Cardiac fibroblast (primary cell): ENCODE data around the gene CHST11.

Experiments
- DNase-seq, 2 donors: peaks; one replicate each; pipeline versions ENCODE4 v3.0.0 to v3.0.0-alpha.2; 2010; ENCODE audit warnings: low read depth in 2 of 2
- H3K4me3 ChIP-seq, 2 donors: replicated peaks in 1 of 2; 1 replicate in 1 of 2; 2 replicates in 1 of 2; pipeline ENCODE4 v1.5.1; 2011; ENCODE audit warnings: low read depth in 2 of 2, low read length in 2 of 2, mild to moderate bottlenecking in 2 of 2, moderate library complexity in 1 of 2
- TF ChIP-seq, protein P1 (sequence below): IDR thresholded peaks from one replicate; pipeline ENCODE4 v1.5.1; 2011; ENCODE audit warnings: low read depth, mild to moderate bottlenecking, low read length, inconsistent platforms

Gene CHST11

DNA sequence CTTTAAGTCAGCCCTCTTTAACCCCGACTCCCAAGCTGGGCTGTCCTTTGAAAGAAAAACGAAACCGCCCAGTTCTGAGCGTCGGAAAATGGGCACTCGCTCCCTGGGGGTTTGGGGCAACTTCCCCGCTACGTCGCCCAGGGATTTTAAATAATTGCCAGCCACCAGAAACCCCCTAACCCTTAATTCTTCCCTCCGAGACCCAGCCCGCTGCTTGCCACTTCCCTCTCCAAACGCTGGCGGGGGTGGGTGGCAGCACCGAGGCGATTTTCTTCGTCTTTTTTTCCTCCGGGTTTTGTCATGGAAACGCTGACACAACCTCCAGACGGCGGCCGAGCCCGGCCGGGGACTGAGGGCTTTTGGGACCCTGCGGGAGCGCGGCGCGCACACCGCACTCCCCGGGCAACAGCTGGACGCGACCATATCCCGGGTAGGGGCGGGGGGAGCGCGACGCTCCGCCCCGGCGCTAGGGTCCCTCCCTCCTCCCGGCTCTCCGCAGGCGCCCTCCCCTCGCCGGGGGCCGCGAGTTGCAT lies at the start of gene CHST11:
CHST11 (plus strand) TSS at position 532 of the 533 bp plus-strand sequence.
- TF ChIP-seq, protein P1, sequence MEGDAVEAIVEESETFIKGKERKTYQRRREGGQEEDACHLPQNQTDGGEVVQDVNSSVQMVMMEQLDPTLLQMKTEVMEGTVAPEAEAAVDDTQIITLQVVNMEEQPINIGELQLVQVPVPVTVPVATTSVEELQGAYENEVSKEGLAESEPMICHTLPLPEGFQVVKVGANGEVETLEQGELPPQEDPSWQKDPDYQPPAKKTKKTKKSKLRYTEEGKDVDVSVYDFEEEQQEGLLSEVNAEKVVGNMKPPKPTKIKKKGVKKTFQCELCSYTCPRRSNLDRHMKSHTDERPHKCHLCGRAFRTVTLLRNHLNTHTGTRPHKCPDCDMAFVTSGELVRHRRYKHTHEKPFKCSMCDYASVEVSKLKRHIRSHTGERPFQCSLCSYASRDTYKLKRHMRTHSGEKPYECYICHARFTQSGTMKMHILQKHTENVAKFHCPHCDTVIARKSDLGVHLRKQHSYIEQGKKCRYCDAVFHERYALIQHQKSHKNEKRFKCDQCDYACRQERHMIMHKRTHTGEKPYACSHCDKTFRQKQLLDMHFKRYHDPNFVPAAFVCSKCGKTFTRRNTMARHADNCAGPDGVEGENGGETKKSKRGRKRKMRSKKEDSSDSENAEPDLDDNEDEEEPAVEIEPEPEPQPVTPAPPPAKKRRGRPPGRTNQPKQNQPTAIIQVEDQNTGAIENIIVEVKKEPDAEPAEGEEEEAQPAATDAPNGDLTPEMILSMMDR: peak; percentile 51
- H3K4me3 ChIP-seq: peak within 1 kb of the TSS; percentile 82 to 93
- DNase-seq: peak; percentile 88 to 95

DNA sequence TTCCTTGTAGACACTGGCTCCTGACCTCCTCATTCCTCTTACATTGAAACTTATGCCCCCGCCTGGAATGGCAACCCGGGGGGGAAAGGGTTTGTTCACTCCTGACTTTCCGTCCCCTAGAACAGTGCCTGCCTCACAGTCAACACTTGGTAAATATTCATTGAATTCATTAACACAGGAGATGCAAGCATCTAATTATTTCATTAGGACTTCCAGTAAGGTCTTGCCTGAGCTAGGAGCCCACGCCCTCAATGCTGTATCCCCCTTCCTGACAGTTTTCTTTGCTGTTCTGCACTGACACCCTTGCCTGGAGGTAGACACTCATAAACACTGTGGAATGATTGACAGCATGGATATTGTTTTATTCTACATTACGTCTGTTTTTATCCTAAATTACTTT lies 49.3 kb upstream of the CHST11 start:
- no peak overlapping the region for H3K4me3 ChIP-seq
- TF ChIP-seq, protein P1: no peak
- DNase-seq: no peak

DNA sequence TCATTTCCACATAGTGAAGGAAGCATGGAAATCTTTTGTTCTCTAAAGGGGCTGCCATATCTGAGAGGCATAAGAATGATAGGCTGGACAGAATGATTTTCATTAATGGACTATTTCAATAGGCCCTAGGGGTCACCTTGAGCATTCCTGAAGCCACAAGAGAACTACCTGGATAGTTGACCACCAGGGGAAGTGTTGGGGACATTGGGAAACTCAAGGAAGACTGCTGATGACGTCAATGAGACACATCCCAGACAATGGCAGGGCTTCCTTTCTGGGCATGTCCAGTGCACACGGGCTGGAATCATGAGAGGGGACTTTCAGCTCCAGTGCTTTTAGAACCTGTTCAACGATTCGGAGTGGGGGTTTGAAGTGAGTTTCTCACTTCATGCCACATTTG lies 48.8 kb upstream of the CHST11 start:
- no peak overlapping the region for H3K4me3 ChIP-seq
- peak in 1 of 2 donors; percentile 32 for DNase-seq
- TF ChIP-seq, protein P1: no peak

DNA sequence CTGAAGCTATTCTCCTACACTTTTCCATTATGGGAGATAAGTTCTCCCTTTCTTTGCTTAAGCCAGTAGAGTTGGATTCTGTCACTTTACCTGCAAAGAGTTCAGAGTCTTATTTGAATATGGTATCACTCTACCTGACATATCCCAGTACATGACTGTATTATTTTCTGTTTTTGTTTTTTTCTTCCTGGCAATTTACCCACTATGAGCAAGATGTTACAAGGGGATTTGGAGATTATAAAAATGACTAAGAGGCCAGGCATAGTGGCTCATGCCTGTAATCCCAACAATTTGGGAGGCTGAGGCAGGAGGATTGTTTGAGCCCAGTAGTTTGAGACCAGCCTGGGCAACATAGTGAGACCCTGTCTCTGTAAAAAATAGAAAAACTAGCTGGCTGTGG lies 46.4 kb upstream of the CHST11 start:
- H3K4me3 ChIP-seq: no peak overlapping the region
- DNase-seq: peak in 1 of 2 donors; percentile 29
- TF ChIP-seq, protein P1: no peak

DNA sequence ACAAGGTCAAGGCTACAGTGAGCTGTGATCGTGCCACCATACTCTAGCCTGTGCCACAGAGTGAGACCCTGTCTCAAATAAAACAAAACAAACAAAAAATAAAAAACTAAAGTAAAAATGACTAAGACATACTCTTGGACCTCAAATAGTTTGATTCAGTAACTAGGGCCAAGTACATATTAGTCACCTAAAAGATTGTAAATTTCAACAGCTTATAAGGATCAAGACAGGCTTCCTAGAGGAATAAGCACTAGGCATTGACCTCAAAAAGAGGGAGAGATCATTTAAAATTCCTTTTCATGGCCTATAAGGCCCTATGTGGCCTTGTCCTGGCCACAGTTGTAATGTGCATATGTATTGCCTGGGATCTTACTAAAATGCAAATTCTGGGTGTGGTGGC lies 46.0 kb upstream of the CHST11 start:
- no peak overlapping the region for H3K4me3 ChIP-seq
- TF ChIP-seq, protein P1: no peak
- DNase-seq: peak; percentile 25 to 33

DNA sequence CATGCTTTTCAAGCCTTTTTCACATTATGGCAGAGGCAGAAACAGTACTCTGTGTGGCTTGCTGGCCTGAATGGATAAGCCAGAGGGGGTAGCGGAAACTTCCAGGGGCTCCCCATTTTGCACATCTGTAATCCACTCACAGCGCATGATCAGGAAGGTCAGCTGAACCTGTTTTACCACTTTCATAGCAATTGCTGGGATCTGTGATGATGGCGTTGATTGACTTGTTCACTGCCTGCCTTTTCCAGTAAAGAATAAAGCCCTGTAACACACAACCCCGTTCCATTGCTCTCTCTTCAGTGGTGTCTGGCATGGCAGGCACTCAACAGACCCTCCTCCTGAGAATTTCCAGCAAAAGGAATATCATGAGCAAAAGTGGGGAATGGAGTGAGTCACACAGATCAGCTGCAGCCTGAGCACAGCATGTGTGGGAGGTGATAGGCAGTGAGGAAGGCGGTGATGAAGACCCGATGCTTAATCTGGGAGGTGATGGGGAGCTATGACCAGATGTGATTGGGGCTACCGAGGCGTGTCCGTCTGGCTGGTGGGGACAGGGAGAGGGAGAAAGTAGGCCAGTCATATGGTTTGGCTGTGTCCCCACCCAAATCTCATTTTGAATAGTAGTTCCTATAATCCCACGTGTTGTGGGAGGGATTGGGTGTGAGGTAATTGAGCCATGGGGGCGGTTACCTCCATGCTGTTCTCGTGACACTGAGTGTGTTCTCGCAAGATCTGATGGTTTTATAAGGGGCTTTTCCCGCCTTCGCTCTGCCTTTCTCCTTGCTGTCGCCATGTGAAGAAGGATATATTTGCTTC lies 44.7 kb upstream of the CHST11 start:
- peak in 1 of 2 donors; percentile 27 for DNase-seq
- TF ChIP-seq, protein P1: no peak
- no peak overlapping the region for H3K4me3 ChIP-seq
